ENCODE measurements around the gene ABI1. TPM values are rescaled to one million over a fixed set of nuclear protein-coding genes. Genes with fewer than 3 reads are reported as not detected.

Gene ABI1
- total RNA-seq, 1 donor from 2014 or later: 43.1 TPM

- H3K79me2 ChIP-seq (ENCODE audit: low read depth): peaks cover 99% of the 10 kb centered on the region
- H4K20me1 ChIP-seq (ENCODE audit: low read depth): peaks cover 25% of the 10 kb centered on the region
- H3K4me3 Mint-ChIP-seq: no peak overlapping the region
Measured at GRCh38 chr10:26840938-26841732, 19.6 kb downstream of the ABI1 start.

GRCh38 chr10:26839966-26840627 is 20.7 kb downstream of the ABI1 start:
- H3F3A ChIP-seq (ENCODE audit: low read depth): no peaks in the 10 kb centered on the region
- H2AFZ ChIP-seq (replicated peaks): no peak overlapping the region
- Mint-ChIP-seq H3K27ac (no peak overlapping the region), H3K27me3 (ENCODE audit: insufficient read depth, low read depth) (no peaks in the 10 kb centered on the region), H3K36me3 (peaks cover 13% of the 10 kb centered on the region), H3K4me3 (no peak overlapping the region), H3K9me3 (peaks cover 3% of the 10 kb centered on the region), H3K4me1 (peaks cover 2% of the 10 kb centered on the region)
- no peaks in the 10 kb centered on the region for H3K9me3 ChIP-seq (ENCODE audit: low read depth)
- H3K4me3 ChIP-seq: no peak overlapping the region
- peaks cover 19% of the 10 kb centered on the region for H4K20me1 ChIP-seq (ENCODE audit: low read depth)
- TF ChIP-seq EZH2phosphoT487 (IDR thresholded peaks at IDR 0.05): no peak
- H3K79me2 ChIP-seq (ENCODE audit: low read depth): peaks cover 99% of the 10 kb centered on the region
- no peak overlapping the region for H3K4me2 ChIP-seq
- H3K27ac ChIP-seq: no peak overlapping the region
- H3K9ac ChIP-seq: no peak overlapping the region
- H3K36me3 ChIP-seq: no peaks in the 10 kb centered on the region
- peaks cover 8% of the 10 kb centered on the region for H3K4me1 ChIP-seq
- no peak for DNase-seq (ENCODE audit: low spot score)
- H3K27me3 ChIP-seq: no peaks in the 10 kb centered on the region

More at GRCh38 chr10:26840938-26841732, 19.6 kb downstream of the ABI1 start:
- peaks cover 2% of the 10 kb centered on the region for H3K4me1 Mint-ChIP-seq
- no peaks in the 10 kb centered on the region for H3K27me3 Mint-ChIP-seq (ENCODE audit: insufficient read depth, low read depth)
- Histone ChIP-seq H3K27me3 (no peaks in the 10 kb centered on the region), H3K4me3 (no peak overlapping the region), H3K27ac (no peak overlapping the region), H3K4me1 (peaks cover 8% of the 10 kb centered on the region), H3F3A (ENCODE audit: low read depth) (no peaks in the 10 kb centered on the region), H3K36me3 (no peaks in the 10 kb centered on the region), H3K4me2 (no peak overlapping the region), H2AFZ (replicated peaks) (no peak overlapping the region), H3K9me3 (ENCODE audit: low read depth) (no peaks in the 10 kb centered on the region), H3K9ac (no peak overlapping the region)
- peaks cover 3% of the 10 kb centered on the region for H3K9me3 Mint-ChIP-seq
- TF ChIP-seq CTCF (IDR thresholded peaks at IDR 0.05) (no peak), EZH2phosphoT487 (IDR thresholded peaks at IDR 0.05) (no peak), EZH2 (IDR thresholded peaks at IDR 0.05) (no peak)
- H3K36me3 Mint-ChIP-seq: peaks cover 13% of the 10 kb centered on the region
- no peak overlapping the region for H3K27ac Mint-ChIP-seq
- DNase-seq (ENCODE audit: low spot score): no peak

GRCh38 chr10:26837139-26837538 is 23.6 kb downstream of the ABI1 start:
- Mint-ChIP-seq H3K4me3 (no peak overlapping the region), H3K27ac (no peak overlapping the region), H3K4me1 (peaks cover 9% of the 10 kb centered on the region), H3K9me3 (no peaks in the 10 kb centered on the region), H3K27me3 (ENCODE audit: insufficient read depth, low read depth) (no peaks in the 10 kb centered on the region), H3K36me3 (peaks cover 11% of the 10 kb centered on the region)
- no peaks in the 10 kb centered on the region for H3F3A ChIP-seq (ENCODE audit: low read depth)
- no peak overlapping the region for H2AFZ ChIP-seq (replicated peaks)
- TF ChIP-seq CTCF (IDR thresholded peaks at IDR 0.05) (no peak), EZH2phosphoT487 (IDR thresholded peaks at IDR 0.05) (no peak), EZH2 (IDR thresholded peaks at IDR 0.05) (no peak)
- H3K27me3 ChIP-seq: no peaks in the 10 kb centered on the region
- H3K79me2 ChIP-seq (ENCODE audit: low read depth): peaks cover 99% of the 10 kb centered on the region
- H3K27ac ChIP-seq: no peak overlapping the region
- H3K4me3 ChIP-seq: no peak overlapping the region
- no peaks in the 10 kb centered on the region for H3K36me3 ChIP-seq
- no peak overlapping the region for H3K4me2 ChIP-seq
- no peak overlapping the region for H3K9ac ChIP-seq
- peaks cover 15% of the 10 kb centered on the region for H3K4me1 ChIP-seq
- no peak for DNase-seq (ENCODE audit: low spot score)
- H4K20me1 ChIP-seq (ENCODE audit: low read depth): peaks cover 22% of the 10 kb centered on the region
- no peaks in the 10 kb centered on the region for H3K9me3 ChIP-seq (ENCODE audit: low read depth)

GRCh38 chr10:26835025-26835424 is 25.7 kb downstream of the ABI1 start:
- Mint-ChIP-seq H3K4me1 (peaks cover 9% of the 10 kb centered on the region), H3K27me3 (ENCODE audit: insufficient read depth, low read depth) (peaks cover 2% of the 10 kb centered on the region), H3K36me3 (peaks cover 11% of the 10 kb centered on the region), H3K4me3 (no peak overlapping the region), H3K9me3 (peaks cover 8% of the 10 kb centered on the region), H3K27ac (no peak overlapping the region)
- H2AFZ ChIP-seq (replicated peaks): no peak overlapping the region
- TF ChIP-seq EZH2 (IDR thresholded peaks at IDR 0.05) (no peak), EZH2phosphoT487 (IDR thresholded peaks at IDR 0.05) (no peak), CTCF (IDR thresholded peaks at IDR 0.05) (no peak)
- H4K20me1 ChIP-seq (ENCODE audit: low read depth): peaks cover 21% of the 10 kb centered on the region
- no peak overlapping the region for H3K9ac ChIP-seq
- H3K4me3 ChIP-seq: no peak overlapping the region
- H3K9me3 ChIP-seq (ENCODE audit: low read depth): no peaks in the 10 kb centered on the region
- DNase-seq (ENCODE audit: low spot score): no peak
- H3K79me2 ChIP-seq (ENCODE audit: low read depth): peaks cover 99% of the 10 kb centered on the region
- peaks cover 12% of the 10 kb centered on the region for H3K4me1 ChIP-seq
- no peaks in the 10 kb centered on the region for H3K36me3 ChIP-seq
- H3K4me2 ChIP-seq: no peak overlapping the region
- no peak overlapping the region for H3K27ac ChIP-seq
- no peaks in the 10 kb centered on the region for H3K27me3 ChIP-seq
- no peaks in the 10 kb centered on the region for H3F3A ChIP-seq (ENCODE audit: low read depth)
